Gastroesophageal sphincter (tissue), 4 donors: Measurements from ENCODE around the gene TTC14. TPM values are rescaled to one million over a fixed set of nuclear protein-coding genes. Genes with fewer than 3 reads are reported as not detected.
A peak's percentile ranks its signal among the peaks of the same experiment; 100 is the strongest.

ENCODE experiments used
- ATAC-seq: fragments of 150-250 bp; one replicate; pipeline ENCODE4 v1.9.1; 2016; ENCODE audit warnings: mild to moderate bottlenecking, moderate library complexity
- H3K27ac ChIP-seq, 4 donors: fragments of 200-600 bp; sonication (generic) in 3 of 4; 1 replicate in 3 of 4; 2 replicates in 1 of 4; pipeline ENCODE4 v1.5.1; 2016 to 2019
- H3K27me3 ChIP-seq: fragments of 200-600 bp; sonication (generic); one replicate; pipeline ENCODE4 v1.5.1; 2019
- H3K36me3 ChIP-seq, 2 donors: fragments of 200-600 bp; sonication (generic); one replicate each; pipeline ENCODE4 v1.5.1; 2019; ENCODE audit warnings: control low read depth in 1 of 2
- H3K4me1 ChIP-seq, 3 donors: fragments of 200-600 bp; sonication (generic); 1 replicate in 2 of 3; 2 replicates in 1 of 3; pipeline ENCODE4 v1.5.1; 2016 to 2019; ENCODE audit warnings: control low read depth in 2 of 3
- H3K4me3 ChIP-seq, 2 donors: fragments of 200-600 bp; sonication (generic); one replicate each; pipeline ENCODE4 v1.5.1; 2019; ENCODE audit warnings: mild to moderate bottlenecking in 1 of 2, moderate library complexity in 1 of 2
- H3K9me3 ChIP-seq, 3 donors: fragments of 200-600 bp; sonication (generic); one replicate each; pipeline ENCODE4 v1.5.1; 2017 to 2019; ENCODE audit warnings: control low read depth in 2 of 3
- EP300 ChIP-seq: sonication (generic); formaldehyde crosslinking; IDR thresholded peaks from one replicate; pipeline ENCODE4 v1.6.1; 2017; ENCODE audit warnings: antibody characterized with exemption, mild to moderate bottlenecking
- POLR2A ChIP-seq, 2 donors: fragments of 450-650 bp; IDR thresholded peaks; one replicate each; pipeline ENCODE4 v1.6.1; 2017; ENCODE audit warnings: antibody characterized with exemption in 2 of 2, mild to moderate bottlenecking in 2 of 2, moderate library complexity in 1 of 2
- POLR2AphosphoS5 ChIP-seq: sonication (generic); formaldehyde crosslinking; IDR thresholded peaks from one replicate; pipeline ENCODE4 v1.6.1; 2017; ENCODE audit warnings: antibody characterized with exemption
- WGBS, 2 donors: methylation state at CpG; one replicate each; pipeline ENCODE4 v1.1.5; 2018; ENCODE audit warnings: low coverage in 1 of 2; 5-methylcytosine and 5-hydroxymethylcytosine counted together
- total RNA-seq, 4 donors: library from RNA; depleted of rRNA; stranded (reverse); fragments of >200 nt; gene quantifications; one replicate each; pipeline ENCODE4 v1.1.0, GENCODE V29; 2016
- TF ChIP-seq, protein P1 (sequence below), 4 experiments: fragments of 200-600 bp in 2 of 4; fragments of 450-650 bp in 2 of 4; sonication (generic) in 1 of 4; IDR thresholded peaks; one replicate each; pipeline ENCODE4 v1.5.1; 2017 to 2019; ENCODE audit warnings: antibody characterized with exemption in 4 of 4, mild to moderate bottlenecking in 2 of 4, moderate library complexity in 2 of 4

Gene TTC14
- total RNA-seq, 4 donors from 2014 or later: 21.5 to 79.5 (median 43.5) TPM

DNA sequence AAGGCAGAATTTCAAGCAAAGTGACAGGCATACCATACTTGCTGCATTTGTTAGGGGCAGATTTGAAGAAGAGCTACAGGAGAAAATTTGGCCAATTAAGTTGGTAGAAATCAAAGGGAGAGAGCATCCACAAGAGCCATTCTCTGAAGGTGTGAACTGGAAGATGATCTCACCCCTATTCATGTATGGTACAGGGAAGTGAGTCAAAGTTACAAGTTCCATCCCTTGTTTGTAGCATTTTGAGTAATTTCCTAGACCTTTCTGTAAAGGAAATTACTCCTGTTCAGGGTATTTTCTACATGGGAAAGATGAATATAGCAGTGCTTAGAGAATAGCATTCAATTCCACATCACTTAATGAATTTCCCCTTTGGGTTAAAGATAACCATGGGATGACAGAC lies 28.4 kb downstream of the TTC14 start:
- Histone ChIP-seq H3K27ac (no peak overlapping the region), H3K36me3 (peaks cover 0 to 7% of the 10 kb centered on the region in 2 donors), H3K4me1 (no peaks in the 10 kb centered on the region), H3K4me3 (no peak overlapping the region), H3K9me3 (no peaks in the 10 kb centered on the region), H3K27me3 (peaks cover 17% of the 10 kb centered on the region)
- no peak for ATAC-seq
- no peak for TF ChIP-seq POLR2A (IDR thresholded peaks at IDR 0.05)
- TF ChIP-seq, protein P1, sequence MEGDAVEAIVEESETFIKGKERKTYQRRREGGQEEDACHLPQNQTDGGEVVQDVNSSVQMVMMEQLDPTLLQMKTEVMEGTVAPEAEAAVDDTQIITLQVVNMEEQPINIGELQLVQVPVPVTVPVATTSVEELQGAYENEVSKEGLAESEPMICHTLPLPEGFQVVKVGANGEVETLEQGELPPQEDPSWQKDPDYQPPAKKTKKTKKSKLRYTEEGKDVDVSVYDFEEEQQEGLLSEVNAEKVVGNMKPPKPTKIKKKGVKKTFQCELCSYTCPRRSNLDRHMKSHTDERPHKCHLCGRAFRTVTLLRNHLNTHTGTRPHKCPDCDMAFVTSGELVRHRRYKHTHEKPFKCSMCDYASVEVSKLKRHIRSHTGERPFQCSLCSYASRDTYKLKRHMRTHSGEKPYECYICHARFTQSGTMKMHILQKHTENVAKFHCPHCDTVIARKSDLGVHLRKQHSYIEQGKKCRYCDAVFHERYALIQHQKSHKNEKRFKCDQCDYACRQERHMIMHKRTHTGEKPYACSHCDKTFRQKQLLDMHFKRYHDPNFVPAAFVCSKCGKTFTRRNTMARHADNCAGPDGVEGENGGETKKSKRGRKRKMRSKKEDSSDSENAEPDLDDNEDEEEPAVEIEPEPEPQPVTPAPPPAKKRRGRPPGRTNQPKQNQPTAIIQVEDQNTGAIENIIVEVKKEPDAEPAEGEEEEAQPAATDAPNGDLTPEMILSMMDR (IDR thresholded peaks at IDR 0.05): no peak
- TF ChIP-seq POLR2AphosphoS5: no peak
- TF ChIP-seq EP300: no peak

DNA sequence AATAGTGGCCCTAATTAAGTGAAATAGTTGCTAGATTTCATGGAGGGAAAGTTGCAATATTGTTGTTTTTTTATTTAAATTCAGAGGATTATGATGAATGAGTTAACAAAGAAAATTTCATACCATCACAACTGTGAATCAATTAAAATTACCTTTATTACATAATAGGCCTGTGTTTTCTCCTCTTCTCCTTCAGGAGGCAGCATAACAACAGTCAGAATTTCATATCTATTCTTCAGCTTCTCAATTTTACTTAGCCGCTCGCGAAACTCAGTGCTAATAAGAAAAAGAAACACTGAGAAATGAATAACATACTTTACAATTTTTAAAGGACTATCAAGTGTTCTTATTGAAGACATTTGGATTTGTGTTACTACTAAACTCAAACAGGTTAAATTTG lies 29.4 kb downstream of the TTC14 start:
- 75 to 84% methylated on average over 3 of the region's 3 CpGs for WGBS, 2 donors
- peaks cover 21% of the 10 kb centered on the region for H3K27me3 ChIP-seq
- TF ChIP-seq POLR2A (IDR thresholded peaks at IDR 0.05): no peak
- TF ChIP-seq POLR2AphosphoS5: no peak
- TF ChIP-seq EP300: no peak
- TF ChIP-seq, protein P1 (IDR thresholded peaks at IDR 0.05): no peak
- H3K27ac ChIP-seq: no peak overlapping the region
- H3K4me3 ChIP-seq: no peak overlapping the region
- no peaks in the 10 kb centered on the region for H3K9me3 ChIP-seq
- no peak for ATAC-seq
- no peaks in the 10 kb centered on the region for H3K4me1 ChIP-seq
- H3K36me3 ChIP-seq: peaks cover 0 to 6% of the 10 kb centered on the region in 2 donors

DNA sequence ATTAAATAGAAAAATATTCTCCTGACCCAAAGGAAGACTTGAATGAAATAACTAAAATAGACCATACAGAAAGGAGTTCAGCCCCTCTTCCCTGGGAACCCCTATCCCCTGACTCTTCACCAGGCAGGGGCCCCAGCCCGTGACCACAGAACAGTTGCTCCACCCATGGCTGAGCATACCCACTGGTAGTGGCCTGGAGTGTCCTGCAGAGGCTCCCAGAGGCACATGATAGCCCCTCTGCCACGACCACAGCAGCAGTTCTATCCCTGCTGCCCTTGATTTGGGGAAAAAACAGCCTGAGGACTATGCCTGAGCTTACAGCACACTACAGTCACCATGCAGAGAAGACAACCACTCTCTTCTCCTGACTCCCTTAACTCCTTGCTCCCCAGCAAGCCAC lies 31.8 kb downstream of the TTC14 start:
- H3K36me3 ChIP-seq: no peaks in the 10 kb centered on the region
- WGBS, 2 donors: 28% methylated on average over 2 of the region's 2 CpGs; no CpG with 5 or more reads in 1 of the 2 donors
- H3K9me3 ChIP-seq: no peaks in the 10 kb centered on the region
- no peak for TF ChIP-seq POLR2A (IDR thresholded peaks at IDR 0.05)
- no peak for TF ChIP-seq POLR2AphosphoS5
- no peak overlapping the region for H3K27ac ChIP-seq
- ATAC-seq: no peak
- H3K4me1 ChIP-seq: no peaks in the 10 kb centered on the region
- peaks cover 21% of the 10 kb centered on the region for H3K27me3 ChIP-seq
- H3K4me3 ChIP-seq: no peak overlapping the region

DNA sequence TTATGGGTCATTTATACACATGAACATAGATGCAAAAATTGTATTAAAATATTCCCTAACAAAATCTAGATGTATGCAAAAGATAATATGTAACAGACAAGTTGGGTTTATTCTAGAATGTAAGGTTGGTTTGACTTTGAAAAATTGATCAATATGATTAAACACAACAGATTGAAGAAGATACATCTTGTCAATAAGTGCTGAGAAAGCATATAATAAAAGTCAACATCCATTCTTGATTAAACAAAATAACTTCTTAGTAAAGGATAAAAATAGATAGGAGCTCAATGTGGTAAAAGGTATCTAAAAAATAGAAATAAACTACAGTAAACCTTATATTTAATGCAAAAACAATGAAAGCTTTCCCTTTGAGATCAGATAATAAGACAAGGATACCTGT lies 39.0 kb downstream of the TTC14 start:
- no peaks in the 10 kb centered on the region for H3K9me3 ChIP-seq
- TF ChIP-seq EP300 (no peak), POLR2A (IDR thresholded peaks at IDR 0.05) (no peak), POLR2AphosphoS5 (no peak)
- TF ChIP-seq, protein P1 (IDR thresholded peaks at IDR 0.05): no peak

DNA sequence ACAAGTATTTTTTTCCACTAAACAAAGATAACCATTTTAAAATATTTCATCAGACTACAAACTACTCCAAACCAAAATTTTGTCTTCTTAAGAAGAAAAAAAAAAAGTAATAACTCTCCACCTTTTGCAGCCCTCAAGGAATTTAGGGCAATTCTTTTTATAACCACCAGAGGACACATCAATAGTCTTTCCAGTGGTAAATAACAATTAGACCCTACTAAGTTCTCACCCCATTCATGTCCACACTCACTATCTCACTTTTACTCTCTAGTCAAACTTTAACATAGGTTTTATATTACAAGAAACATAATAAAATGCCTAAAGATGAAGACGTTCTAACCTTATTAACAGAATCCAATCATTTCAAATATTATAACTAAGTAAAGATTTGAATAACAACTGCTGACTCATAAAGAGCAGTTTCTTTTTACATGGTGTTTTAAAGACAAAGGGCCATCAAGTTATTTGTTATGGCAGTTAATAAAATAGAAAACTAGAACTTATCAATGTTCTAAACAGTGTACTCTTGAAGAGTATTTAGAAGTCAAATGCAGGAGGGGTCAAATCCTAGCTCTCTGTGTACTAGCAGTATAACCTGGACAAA lies 44.3 kb downstream of the TTC14 start:
- Histone ChIP-seq H3K9me3 (no peaks in the 10 kb centered on the region), H3K27ac (no peak overlapping the region), H3K27me3 (no peaks in the 10 kb centered on the region), H3K4me1 (no peaks in the 10 kb centered on the region), H3K4me3 (no peak overlapping the region), H3K36me3 (no peaks in the 10 kb centered on the region)
- TF ChIP-seq, protein P1 (IDR thresholded peaks at IDR 0.05): peak in 1 of 4 experiments; percentile 6
- TF ChIP-seq EP300: no peak
- ATAC-seq: no peak
- WGBS, 2 donors: 23 to 46% methylated on average over 1 of the region's 1 CpG

More for the DNA sequence above, 39.0 kb downstream of the TTC14 start:
- H3K4me1 ChIP-seq: no peaks in the 10 kb centered on the region
- no peaks in the 10 kb centered on the region for H3K27me3 ChIP-seq
- no peak for ATAC-seq
- H3K36me3 ChIP-seq: no peaks in the 10 kb centered on the region
- no peak overlapping the region for H3K4me3 ChIP-seq
- no peak overlapping the region for H3K27ac ChIP-seq
